Trophoblast cell (in vitro differentiated cells and primary cell): ENCODE data around the gene RBM8A.

Source experiments
- DNase-seq, 2 donors: peaks; one replicate each; pipeline ENCODE4 v3.0.0-alpha.2; 2016
- H2AFZ ChIP-seq: 2 replicates; pipeline ENCODE4 v1.6.1; 2013; ENCODE audit warnings: low read length, moderate library complexity, mild to moderate bottlenecking; ENCODE audit not compliant: insufficient read depth, poor library complexity
- H2AK5ac ChIP-seq: 2 replicates; pipeline ENCODE4 v1.6.1; 2013; ENCODE audit warnings: mild to moderate bottlenecking, low read length
- H2BK120ac ChIP-seq: 2 replicates; pipeline ENCODE4 v1.6.1; 2013; ENCODE audit warnings: low read length, mild to moderate bottlenecking, moderate library complexity; ENCODE audit not compliant: insufficient read depth, poor library complexity
- H2BK12ac ChIP-seq: 2 replicates; pipeline ENCODE4 v1.6.1; 2013; ENCODE audit warnings: mild to moderate bottlenecking, low read length, moderate library complexity
- H2BK5ac ChIP-seq: 2 replicates; pipeline ENCODE4 v1.6.1; 2013; ENCODE audit warnings: low read length, low read depth, moderate library complexity, mild to moderate bottlenecking; ENCODE audit not compliant: poor library complexity
- H3K14ac ChIP-seq: 2 replicates; pipeline ENCODE4 v1.6.1; 2013; ENCODE audit warnings: mild to moderate bottlenecking, low read length
- H3K18ac ChIP-seq: 2 replicates; pipeline ENCODE4 v1.6.1; 2013; ENCODE audit warnings: mild to moderate bottlenecking, low read length
- H3K23ac ChIP-seq: 2 replicates; pipeline ENCODE4 v1.6.1; 2013; ENCODE audit warnings: low read length
- H3K27ac ChIP-seq: 2 replicates; pipeline ENCODE4 v1.5.1; 2013; ENCODE audit warnings: low read depth, mild to moderate bottlenecking, inconsistent platforms, low read length, moderate library complexity
- H3K27me3 ChIP-seq: 2 replicates; pipeline ENCODE4 v1.6.1; 2013; ENCODE audit warnings: inconsistent platforms, mild to moderate bottlenecking, low read length, moderate library complexity; ENCODE audit not compliant: insufficient read depth
- H3K36me3 ChIP-seq, 2 experiments: 1 replicate in 1 of 2; 2 replicates in 1 of 2; pipeline ENCODE4 v1.6.1; 2013; ENCODE audit warnings: low read length in 2 of 2, mild to moderate bottlenecking in 2 of 2, moderate library complexity in 1 of 2; ENCODE audit not compliant: insufficient read depth in 2 of 2, control insufficient read depth in 1 of 2
- H3K4ac ChIP-seq: 2 replicates; pipeline ENCODE4 v1.6.1; 2013; ENCODE audit warnings: low read depth, mild to moderate bottlenecking, low read length, moderate library complexity
- H3K4me1 ChIP-seq, 2 experiments: 1 replicate in 1 of 2; 2 replicates in 1 of 2; pipeline ENCODE4 v1.6.1; 2013; ENCODE audit warnings: low read length in 2 of 2, mild to moderate bottlenecking in 2 of 2, moderate library complexity in 1 of 2; ENCODE audit not compliant: insufficient read depth in 2 of 2, control insufficient read depth in 1 of 2
- H3K4me2 ChIP-seq: 2 replicates; pipeline ENCODE4 v1.6.1; 2013; ENCODE audit warnings: inconsistent platforms, mild to moderate bottlenecking, low read length, moderate library complexity
- H3K4me3 ChIP-seq: 2 replicates; pipeline ENCODE4 v1.5.1; 2013; ENCODE audit warnings: mild to moderate bottlenecking, low read depth, low read length, inconsistent platforms
- H3K79me1 ChIP-seq: one replicate; pipeline ENCODE4 v1.6.1; 2013; ENCODE audit warnings: low read length
- H3K79me2 ChIP-seq: 2 replicates; pipeline ENCODE4 v1.6.1; 2013; ENCODE audit warnings: low read length, mild to moderate bottlenecking; ENCODE audit not compliant: control insufficient read depth, insufficient read depth, poor library complexity
- H3K9ac ChIP-seq: 2 replicates; pipeline ENCODE4 v1.6.1; 2013; ENCODE audit warnings: mild to moderate bottlenecking, low read length
- H3K9me3 ChIP-seq: 2 replicates; pipeline ENCODE4 v1.6.1; 2013; ENCODE audit warnings: low read depth, mild to moderate bottlenecking, control low read depth, inconsistent platforms, low read length; ENCODE audit not compliant: insufficient read depth
- H4K12ac ChIP-seq: 2 replicates; pipeline ENCODE4 v1.6.1; 2013; ENCODE audit warnings: low read depth, mild to moderate bottlenecking, low read length, moderate library complexity
- H4K8ac ChIP-seq: 2 replicates; pipeline ENCODE4 v1.6.1; 2013; ENCODE audit warnings: low read depth, mild to moderate bottlenecking, low read length, moderate library complexity
- H4K91ac ChIP-seq: one replicate; pipeline ENCODE4 v1.6.1; 2013; ENCODE audit warnings: low read depth, mild to moderate bottlenecking, low read length, moderate library complexity
- WGBS: extraction: QIAGEN DNeasy Blood & Tissue Kit; methylation state at CpG from one replicate; pipeline ENCODE4 v1.1.7; 2013; ENCODE audit warnings: missing lambda C conversion rate; ENCODE audit not compliant: insufficient read length, insufficient coverage; ENCODE audit errors: extremely low coverage; 5-methylcytosine and 5-hydroxymethylcytosine counted together

The RBM8A gene

GRCh38 chr1:145877923-145878486 lies 49.3 kb downstream of the RBM8A start:
- Histone ChIP-seq H2BK12ac (no peak overlapping the region), H3K4me1 (peaks cover 10 to 20% of the 10 kb centered on the region in 2 experiments), H3K79me1 (peaks cover 2% of the 10 kb centered on the region), H4K8ac (no peak overlapping the region), H3K36me3 (no peaks in the 10 kb centered on the region), H4K91ac (no peak overlapping the region), H3K18ac (no peak overlapping the region), H3K4me3 (no peak overlapping the region), H4K12ac (no peak overlapping the region), H2AFZ (no peak overlapping the region), H3K14ac (no peak overlapping the region), H2BK5ac (no peak overlapping the region), H3K4me2 (no peak overlapping the region), H3K23ac (no peak overlapping the region), H3K9me3 (peaks cover 1% of the 10 kb centered on the region), H3K27me3 (no peaks in the 10 kb centered on the region), H3K27ac (no peak overlapping the region), H2AK5ac (no peak overlapping the region), H3K79me2 (no peaks in the 10 kb centered on the region), H3K9ac (no peak overlapping the region), H2BK120ac (no peak overlapping the region), H3K4ac (no peak overlapping the region)
- peak in 1 of 2 donors; percentile 17 for DNase-seq
- no CpG with 5 or more reads among the region's 7 CpGs for WGBS

- Histone ChIP-seq H3K18ac (no peak overlapping the region), H4K8ac (no peak overlapping the region), H3K27ac (no peak overlapping the region), H3K4me3 (no peak overlapping the region), H3K14ac (no peak overlapping the region), H3K9ac (no peak overlapping the region), H3K23ac (no peak overlapping the region), H3K4me1 (peaks cover 11 to 21% of the 10 kb centered on the region in 2 experiments), H3K79me2 (no peaks in the 10 kb centered on the region), H4K91ac (no peak overlapping the region), H2BK12ac (no peak overlapping the region), H3K9me3 (peaks cover 4% of the 10 kb centered on the region), H3K79me1 (peaks cover under 1% of the 10 kb centered on the region), H4K12ac (no peak overlapping the region), H3K27me3 (peaks cover 15% of the 10 kb centered on the region), H2BK5ac (no peak overlapping the region), H2AFZ (no peak overlapping the region), H3K4ac (no peak overlapping the region), H3K36me3 (no peaks in the 10 kb centered on the region), H2AK5ac (no peak overlapping the region), H3K4me2 (no peak overlapping the region), H2BK120ac (no peak overlapping the region)
- DNase-seq = no peak
- WGBS = no CpG with 5 or more reads among the region's 12 CpGs
Observed at GRCh38 chr1:145874646-145875045, 52.6 kb downstream of the RBM8A start.

GRCh38 chr1:145871994-145872924 lies 55.0 kb downstream of the RBM8A start:
- Histone ChIP-seq H2BK5ac (no peak overlapping the region), H3K4me2 (peak overlapping the region; percentile 71), H3K27me3 (peaks cover 15% of the 10 kb centered on the region), H3K4ac (no peak overlapping the region), H3K79me2 (no peaks in the 10 kb centered on the region), H3K23ac (no peak overlapping the region), H4K8ac (peak overlapping the region; percentile 72), H3K9ac (no peak overlapping the region), H4K91ac (no peak overlapping the region), H2BK12ac (no peak overlapping the region), H3K4me3 (no peak overlapping the region), H3K4me1 (peaks cover 4 to 6% of the 10 kb centered on the region in 2 experiments), H3K27ac (no peak overlapping the region), H3K9me3 (peaks cover 4% of the 10 kb centered on the region), H3K79me1 (no peaks in the 10 kb centered on the region), H2AK5ac (no peak overlapping the region), H2BK120ac (no peak overlapping the region), H3K14ac (no peak overlapping the region), H3K18ac (no peak overlapping the region), H4K12ac (peak overlapping the region; percentile 31), H2AFZ (peak overlapping the region; percentile 59), H3K36me3 (no peaks in the 10 kb centered on the region)
- no CpG with 5 or more reads among the region's 47 CpGs for WGBS
- DNase-seq = no peak
